Pancreas (tissue), 10 donors: ENCODE measurements around the gene HOXC10. TPM values are rescaled to one million over a fixed set of nuclear protein-coding genes. Genes with fewer than 3 reads are reported as not detected.

ENCODE experiments used
- ATAC-seq, 4 donors: fragments of 200-7000 bp; cut with Tn5 transposase; one replicate each; pipeline versions ENCODE4 v1.8.0 to v1.9.1; 2020; ENCODE audit warnings: mild to moderate bottlenecking in 4 of 4, moderate library complexity in 4 of 4
- DNase-seq, 6 donors: peaks; one replicate each; pipeline ENCODE4 v3.0.0-alpha.2; 2020
- FAIRE-seq: peaks from 2 replicates; lab custom pipeline; 2012; peaks lifted over from hg19 to GRCh38; lab: Jason Lieb, UNC
- H3K27ac ChIP-seq, 4 donors: fragments of 200-600 bp; sonication (generic); 1 replicate in 3 of 4; 2 replicates in 1 of 4; pipeline versions ENCODE4 v1.5.0 to v1.8.0; 2020
- H3K27me3 ChIP-seq, 4 donors: fragments of 200-600 bp; one replicate each; pipeline ENCODE4 v1.8.0; 2021
- H3K36me3 ChIP-seq, 3 donors: fragments of 200-600 bp; sonication (generic) in 1 of 3; one replicate each; pipeline versions ENCODE4 v1.5.0 to v1.8.0; 2020 to 2021
- H3K4me1 ChIP-seq, 3 donors: fragments of 200-600 bp; one replicate each; pipeline ENCODE4 v1.8.0; 2021
- H3K4me3 ChIP-seq, 4 donors: fragments of 200-600 bp; sonication (generic) in 2 of 4; one replicate each; pipeline versions ENCODE4 v1.5.0 to v1.8.0; 2020 to 2021
- H3K9me3 ChIP-seq, 4 donors: fragments of 200-600 bp; one replicate each; pipeline ENCODE4 v1.8.0; 2021
- CTCF ChIP-seq, 4 donors: fragments of 200-600 bp; sonication (generic) in 3 of 4; IDR thresholded peaks; one replicate each; pipeline versions ENCODE4 v1.5.0 to v1.8.0; 2021; ENCODE audit warnings: antibody characterized with exemption in 4 of 4
- WGBS, 2 donors: extraction: QIAGEN DNeasy Blood & Tissue Kit; methylation state at CpG; one replicate each; pipeline ENCODE4 v1.1.7; 2013; 5-methylcytosine and 5-hydroxymethylcytosine counted together
- intact Hi-C, 3 donors: fragments of 100-400 bp; cut with DNase I; formaldehyde crosslinking; loops; one replicate each; pipeline versions ENCODE4 v1.11.1 to v1.14.2; 2022
- polyA plus RNA-seq, 2 donors: library from polyadenylated mRNA; stranded (reverse); fragments of 200-250 nt; gene quantifications; one replicate each; pipeline ENCODE4 v1.2.3, GENCODE V29; 2013
- total RNA-seq, 6 donors: library from RNA; stranded (reverse); fragmentation: NEBNext Ultra II Directional in 4 of 6; extraction: Animal tissue kit (Norgen Biotek cat#: 25700) in 4 of 6; gene quantifications; one replicate each; pipeline versions ENCODE4 v1.2.1 to v1.2.4, GENCODE V29; 2021 to 2023
- donor health status: healthy with polysubstance abuse.
- donor health status: DM: no; HTN: no; CAD: no; lungs with moderate emphysema.
- donor health status: DM: no; HTN: no; CAD: no.
- donor health status: control.
- donor health status: control.
- donor health status: Bipolar disorder and iron deficiency.
- donor health status: DM: yes; HTN: yes; CAD: no.
- donor health status: DM: no; HTN: no; CAD: no.
- donor health status: DM: no; HTN: no; CAD: no.
- donor health status: DM: yes; HTN: yes; CAD: no.

The HOXC10 gene
- total and polyA plus RNA-seq, 8 donors, result 0.08 to 0.16 TPM; not detected in 6

DNA sequence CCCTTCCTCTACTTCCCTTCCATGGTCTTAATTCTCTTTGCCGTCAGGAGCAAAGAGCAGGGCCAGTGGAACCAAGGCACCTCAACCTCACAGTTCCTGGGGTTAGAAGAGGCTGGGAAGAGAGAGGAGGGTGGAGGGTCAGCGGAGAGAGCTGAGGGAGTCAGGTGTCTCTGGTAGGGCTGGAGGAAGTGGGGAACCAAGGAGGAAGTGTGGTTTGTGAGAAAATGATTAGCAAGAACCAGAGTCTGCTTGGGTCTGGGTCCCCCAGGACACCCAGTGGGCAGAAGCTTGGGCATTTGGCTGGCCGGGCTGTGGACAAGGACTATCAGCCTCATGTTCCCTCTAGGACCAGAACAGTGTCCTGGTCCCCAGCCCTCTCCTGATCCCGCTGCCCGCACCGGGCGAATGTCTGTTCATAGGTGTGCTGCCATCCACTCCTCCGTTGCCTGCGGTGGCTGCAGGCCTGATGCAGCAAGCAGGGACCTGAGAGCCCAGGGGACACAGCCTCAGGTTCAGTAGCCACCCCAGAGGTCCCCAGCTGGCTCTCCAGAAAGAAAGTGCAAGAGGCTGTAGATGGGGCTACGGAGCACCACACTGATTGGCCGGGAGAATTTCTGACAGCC lies 27.9 kb upstream of the HOXC10 start:
- Histone ChIP-seq H3K4me1 (no peaks in the 10 kb centered on the region), H3K4me3 (no peak overlapping the region), H3K27me3 (peaks cover 11 to 86% (median 24%) of the 10 kb centered on the region in 4 donors), H3K36me3 (no peaks in the 10 kb centered on the region), H3K27ac (no peak overlapping the region), H3K9me3 (no peaks in the 10 kb centered on the region)
- WGBS, 2 donors, result 8 to 14% methylated on average over 9 to 11 of the region's 11 CpGs
- no peak for ATAC-seq
- peak in 1 of 6 donors; percentile 55 for DNase-seq
- TF ChIP-seq CTCF (IDR thresholded peaks at IDR 0.05), result no peak
- intact Hi-C loops, result no loop called here
- FAIRE-seq, result no peak

GRCh38 chr12:53958128-53958527 lies 26.8 kb upstream of the HOXC10 start:
- intact Hi-C loops, result no loop called here
- Histone ChIP-seq H3K27ac (no peak overlapping the region), H3K9me3 (no peaks in the 10 kb centered on the region), H3K27me3 (peaks cover 11 to 86% (median 27%) of the 10 kb centered on the region in 4 donors), H3K4me1 (no peaks in the 10 kb centered on the region), H3K36me3 (no peaks in the 10 kb centered on the region), H3K4me3 (no peak overlapping the region)
- ATAC-seq (no peak), DNase-seq (peak in 1 of 6 donors; percentile 13), FAIRE-seq (no peak)
- no peak for TF ChIP-seq CTCF (IDR thresholded peaks at IDR 0.05)
- 17 to 30% methylated on average over 3 of the region's 3 CpGs for WGBS, 2 donors

DNA sequence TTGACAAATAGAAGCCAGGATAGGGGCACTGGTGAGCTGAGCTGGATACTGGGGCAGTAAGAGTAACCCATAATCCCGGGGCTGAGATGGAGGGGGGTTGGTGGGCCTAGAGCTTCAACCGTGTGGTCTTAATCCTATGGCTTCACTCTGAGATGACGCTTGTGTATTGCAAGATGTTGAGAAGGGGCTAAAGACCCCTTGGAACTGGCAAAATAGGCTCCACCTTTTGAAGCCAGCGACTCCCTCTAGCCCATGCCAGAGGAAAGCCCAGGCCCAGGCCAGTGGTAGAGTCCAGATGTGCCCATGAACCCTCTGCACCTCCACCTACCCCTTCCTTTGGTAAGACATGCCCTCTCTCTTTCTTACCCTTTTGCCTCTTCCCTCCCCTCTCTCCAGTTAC lies 25.6 kb upstream of the HOXC10 start:
- ATAC-seq (no peak), FAIRE-seq (no peak), DNase-seq (no peak)
- WGBS, 2 donors, result 12 to 14% methylated on average over 4 of the region's 4 CpGs
- no peaks in the 10 kb centered on the region for H3K4me1 ChIP-seq
- intact Hi-C loops, result no loop called here
- H3K36me3 ChIP-seq, result no peaks in the 10 kb centered on the region
- TF ChIP-seq CTCF (IDR thresholded peaks at IDR 0.05), result no peak
- no peaks in the 10 kb centered on the region for H3K9me3 ChIP-seq
- no peak overlapping the region for H3K27ac ChIP-seq
- peaks cover 8 to 84% (median 24%) of the 10 kb centered on the region in 4 donors for H3K27me3 ChIP-seq
- H3K4me3 ChIP-seq, result no peak overlapping the region

GRCh38 chr12:53960187-53961024 lies 24.5 kb upstream of the HOXC10 start:
- no peaks in the 10 kb centered on the region for H3K9me3 ChIP-seq
- no peak overlapping the region for H3K27ac ChIP-seq
- WGBS, 2 donors, result 8 to 9% methylated on average over 39 of the region's 39 CpGs
- intact Hi-C loops, result no loop called here
- no peak for ATAC-seq
- no peaks in the 10 kb centered on the region for H3K36me3 ChIP-seq
- peak in 1 of 6 donors; percentile 47 for DNase-seq
- H3K4me3 ChIP-seq, result no peak overlapping the region
- no peaks in the 10 kb centered on the region for H3K4me1 ChIP-seq
- no peak for TF ChIP-seq CTCF (IDR thresholded peaks at IDR 0.05)
- H3K27me3 ChIP-seq, result peaks cover 8 to 82% (median 26%) of the 10 kb centered on the region in 4 donors
- FAIRE-seq, result no peak
